ENCODE measurements around the gene AXIN1.

AXIN1 gene

DNA sequence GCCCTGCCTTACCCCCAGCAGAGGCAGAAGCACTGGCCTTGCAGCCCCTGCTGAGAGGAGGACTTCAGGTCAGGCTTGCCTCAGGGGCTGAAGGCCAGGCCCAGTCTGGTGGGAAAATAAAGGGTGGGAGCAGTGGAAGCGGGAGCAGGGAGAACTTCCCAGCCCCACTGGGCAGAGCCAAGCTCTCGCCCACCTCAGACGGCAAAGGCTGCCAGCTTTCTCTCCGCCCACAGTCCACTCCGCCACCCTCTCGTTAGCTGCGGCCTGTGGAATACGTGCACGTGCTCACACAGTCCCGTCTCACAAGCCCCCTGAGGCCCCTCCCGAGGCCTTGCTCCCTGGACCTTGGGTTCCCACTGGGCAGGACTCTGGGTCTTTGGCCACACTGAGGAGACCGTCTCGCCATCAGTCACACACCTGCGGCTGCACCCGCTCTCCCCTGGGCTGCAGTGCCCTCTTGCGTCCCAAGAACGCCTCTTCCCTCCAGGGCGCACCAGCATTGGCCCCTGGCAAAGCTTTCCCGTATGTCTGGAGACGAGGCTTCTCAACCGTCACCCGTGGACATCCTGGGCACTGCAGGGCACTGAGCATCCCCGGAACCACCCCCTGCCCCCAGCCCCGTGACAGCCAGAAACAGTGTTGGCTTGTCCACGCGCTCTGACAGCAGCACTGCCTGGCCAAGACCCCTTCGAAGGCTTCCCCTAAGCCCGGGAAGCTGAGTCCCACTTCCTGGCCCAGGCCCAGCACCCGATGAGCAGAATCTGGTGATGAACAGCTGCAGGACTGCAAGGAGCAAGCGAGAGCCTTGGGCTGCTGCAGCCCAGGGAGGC, 9.6 kb upstream of the AXIN1 start:
- Histone ChIP-seq H2AFZ (ENCODE audit: low read length) (no peak overlapping the region), H3K27me3 (ENCODE audit: insufficient read depth, low read length, poor library complexity, severe bottlenecking) (no peaks in the 10 kb centered on the region), H3K4me3 (ENCODE audit: low read length, poor library complexity, severe bottlenecking) (no peak overlapping the region), H3F3A (ENCODE audit: low read depth) (no peaks in the 10 kb centered on the region), H3K9me3 (ENCODE audit: insufficient read depth, low read depth, low read length) (no peaks in the 10 kb centered on the region), H4K20me1 (ENCODE audit: insufficient read depth, low read length, poor library complexity, severe bottlenecking) (no peaks in the 10 kb centered on the region), H3K79me2 (ENCODE audit: insufficient read depth, low read length) (no peaks in the 10 kb centered on the region), H3K4me2 (ENCODE audit: low read depth, low read length, poor library complexity, severe bottlenecking) (no peak overlapping the region), H3K36me3 (ENCODE audit: insufficient read depth, low read length) (no peaks in the 10 kb centered on the region; the same call in 1 of the 2 replicates), H3K4me1 (ENCODE audit: insufficient read depth, low read length, poor library complexity, severe bottlenecking) (no peaks in the 10 kb centered on the region), H3K9ac (ENCODE audit: low read depth, low read length, poor library complexity, severe bottlenecking) (no peak overlapping the region), H3K9me2 (replicated peaks; ENCODE audit: low read depth, low read length) (no peaks in the 10 kb centered on the region)
- TF ChIP-seq, protein P1, sequence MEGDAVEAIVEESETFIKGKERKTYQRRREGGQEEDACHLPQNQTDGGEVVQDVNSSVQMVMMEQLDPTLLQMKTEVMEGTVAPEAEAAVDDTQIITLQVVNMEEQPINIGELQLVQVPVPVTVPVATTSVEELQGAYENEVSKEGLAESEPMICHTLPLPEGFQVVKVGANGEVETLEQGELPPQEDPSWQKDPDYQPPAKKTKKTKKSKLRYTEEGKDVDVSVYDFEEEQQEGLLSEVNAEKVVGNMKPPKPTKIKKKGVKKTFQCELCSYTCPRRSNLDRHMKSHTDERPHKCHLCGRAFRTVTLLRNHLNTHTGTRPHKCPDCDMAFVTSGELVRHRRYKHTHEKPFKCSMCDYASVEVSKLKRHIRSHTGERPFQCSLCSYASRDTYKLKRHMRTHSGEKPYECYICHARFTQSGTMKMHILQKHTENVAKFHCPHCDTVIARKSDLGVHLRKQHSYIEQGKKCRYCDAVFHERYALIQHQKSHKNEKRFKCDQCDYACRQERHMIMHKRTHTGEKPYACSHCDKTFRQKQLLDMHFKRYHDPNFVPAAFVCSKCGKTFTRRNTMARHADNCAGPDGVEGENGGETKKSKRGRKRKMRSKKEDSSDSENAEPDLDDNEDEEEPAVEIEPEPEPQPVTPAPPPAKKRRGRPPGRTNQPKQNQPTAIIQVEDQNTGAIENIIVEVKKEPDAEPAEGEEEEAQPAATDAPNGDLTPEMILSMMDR (conservative IDR thresholded peaks at IDR 0.05; ENCODE audit: low read length), result peak; percentile 64
- no peak for TF ChIP-seq EZH2phosphoT487 (IDR thresholded peaks at IDR 0.05; ENCODE audit: borderline replicate concordance)

DNA sequence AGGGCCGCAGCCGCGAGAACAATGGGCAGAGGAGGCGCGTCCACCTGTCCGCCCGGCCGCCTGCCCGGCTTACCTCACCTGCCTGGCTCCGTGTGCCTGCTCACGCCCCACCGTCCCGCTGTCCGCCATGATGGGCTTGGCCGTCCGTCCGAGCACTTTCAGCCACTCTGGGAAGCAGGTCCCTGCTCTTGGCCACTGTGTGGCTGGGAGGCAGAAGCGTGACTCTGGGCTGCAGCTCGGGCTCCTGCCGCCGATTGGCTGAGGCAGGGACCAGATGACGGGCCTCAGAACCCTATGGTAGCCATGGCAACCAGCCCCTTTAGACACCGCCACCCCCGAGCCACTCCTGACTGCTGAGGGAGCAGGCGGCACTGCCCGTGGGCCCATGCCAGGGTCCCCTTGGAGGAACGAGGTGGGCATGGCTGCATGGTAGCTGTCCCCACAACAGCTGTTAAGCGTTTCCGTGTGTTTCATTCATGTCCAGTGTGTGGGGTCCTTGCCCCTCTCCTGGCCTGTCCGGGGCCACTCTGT, 8.9 kb upstream of the AXIN1 start:
- TF ChIP-seq, protein P1 (conservative IDR thresholded peaks at IDR 0.05; ENCODE audit: low read length), result no peak
- no peak for TF ChIP-seq EZH2phosphoT487 (IDR thresholded peaks at IDR 0.05; ENCODE audit: borderline replicate concordance)
- H2AFZ ChIP-seq (ENCODE audit: low read length), result no peak overlapping the region
- no peaks in the 10 kb centered on the region for H3K4me1 ChIP-seq (ENCODE audit: insufficient read depth, low read length, poor library complexity, severe bottlenecking)
- no peak overlapping the region for H3K9ac ChIP-seq (ENCODE audit: low read depth, low read length, poor library complexity, severe bottlenecking)
- no peak overlapping the region for H3K4me3 ChIP-seq (ENCODE audit: low read length, poor library complexity, severe bottlenecking)
- no peaks in the 10 kb centered on the region for H3F3A ChIP-seq (ENCODE audit: low read depth)
- no peaks in the 10 kb centered on the region for H4K20me1 ChIP-seq (ENCODE audit: insufficient read depth, low read length, poor library complexity, severe bottlenecking)
- no peaks in the 10 kb centered on the region for H3K36me3 ChIP-seq (ENCODE audit: insufficient read depth, low read length)
- no peaks in the 10 kb centered on the region for H3K27me3 ChIP-seq (ENCODE audit: insufficient read depth, low read length, poor library complexity, severe bottlenecking)
- no peak overlapping the region for H3K4me2 ChIP-seq (ENCODE audit: low read depth, low read length, poor library complexity, severe bottlenecking)
- no peaks in the 10 kb centered on the region for H3K9me2 ChIP-seq (replicated peaks; ENCODE audit: low read depth, low read length)
- no peaks in the 10 kb centered on the region for H3K79me2 ChIP-seq (ENCODE audit: insufficient read depth, low read length)
- H3K9me3 ChIP-seq (ENCODE audit: insufficient read depth, low read depth, low read length), result no peaks in the 10 kb centered on the region

DNA sequence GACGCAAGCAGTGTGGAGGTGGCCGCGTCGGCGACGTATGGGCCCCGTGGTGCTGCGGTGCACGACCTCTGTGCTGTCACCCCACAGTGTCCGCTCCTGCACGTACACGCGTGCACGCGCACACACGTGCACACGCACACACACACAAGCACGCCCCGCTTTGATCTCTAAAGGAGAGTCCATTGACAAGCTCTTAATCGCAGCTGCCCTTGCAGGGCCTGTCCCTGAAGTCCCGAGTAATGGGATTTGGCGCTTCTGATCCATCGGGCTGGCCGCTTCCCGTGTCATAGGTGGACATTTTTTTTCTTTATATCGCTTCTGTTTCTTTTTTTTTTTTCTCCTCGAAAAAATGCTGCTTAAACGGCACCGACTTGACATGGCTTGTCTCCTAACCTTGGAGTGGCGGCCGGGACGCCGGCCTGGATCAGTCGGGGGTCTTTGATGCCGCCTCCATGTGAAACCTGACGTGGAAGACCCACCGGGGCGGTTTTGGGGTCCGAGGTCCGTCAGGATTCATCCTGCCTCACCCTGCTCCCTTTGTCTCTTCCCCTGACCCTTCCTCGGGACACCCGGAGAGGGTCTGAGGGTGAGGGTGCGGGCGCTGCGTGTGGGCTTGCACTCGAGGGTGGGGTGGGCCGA, 8.3 kb upstream of the AXIN1 start:
- peaks cover under 1% of the 10 kb centered on the region for H3K4me1 ChIP-seq (ENCODE audit: insufficient read depth, low read length, poor library complexity, severe bottlenecking)
- no peak overlapping the region for H3K4me2 ChIP-seq (ENCODE audit: low read depth, low read length, poor library complexity, severe bottlenecking)
- no peaks in the 10 kb centered on the region for H4K20me1 ChIP-seq (ENCODE audit: insufficient read depth, low read length, poor library complexity, severe bottlenecking)
- no peaks in the 10 kb centered on the region for H3K36me3 ChIP-seq (ENCODE audit: insufficient read depth, low read length)
- no peaks in the 10 kb centered on the region for H3K9me2 ChIP-seq (replicated peaks; ENCODE audit: low read depth, low read length)
- H3K9me3 ChIP-seq (ENCODE audit: insufficient read depth, low read depth, low read length), result no peaks in the 10 kb centered on the region
- H2AFZ ChIP-seq (ENCODE audit: low read length), result no peak overlapping the region
- H3F3A ChIP-seq (ENCODE audit: low read depth), result no peaks in the 10 kb centered on the region
- H3K4me3 ChIP-seq (ENCODE audit: low read length, poor library complexity, severe bottlenecking), result no peak overlapping the region
- no peaks in the 10 kb centered on the region for H3K79me2 ChIP-seq (ENCODE audit: insufficient read depth, low read length)
- no peaks in the 10 kb centered on the region for H3K27me3 ChIP-seq (ENCODE audit: insufficient read depth, low read length, poor library complexity, severe bottlenecking)
- H3K9ac ChIP-seq (ENCODE audit: low read depth, low read length, poor library complexity, severe bottlenecking), result no peak overlapping the region
- no peak for TF ChIP-seq EZH2phosphoT487 (IDR thresholded peaks at IDR 0.05; ENCODE audit: borderline replicate concordance)
- TF ChIP-seq, protein P1 (conservative IDR thresholded peaks at IDR 0.05; ENCODE audit: low read length), result no peak

Data from Loucy (cell line).